Mesenchymal stem cell (in vitro differentiated cells and primary cell): ENCODE measurements around the gene KIRREL2. TPM values are rescaled to one million over a fixed set of nuclear protein-coding genes. Genes with fewer than 3 reads are reported as not detected.

Experiments used
- DNase-seq: peaks from one replicate; pipeline ENCODE4 v3.0.0-alpha.2; 2013
- H2AFZ ChIP-seq: one replicate; pipeline ENCODE4 v1.6.1; 2013; ENCODE audit warnings: low read depth, mild to moderate bottlenecking, control low read depth, inconsistent platforms, low read length, moderate library complexity
- H2AK5ac ChIP-seq: 2 replicates; pipeline ENCODE4 v1.6.1; 2013; ENCODE audit warnings: low read length, moderate library complexity, mild to moderate bottlenecking, inconsistent platforms; ENCODE audit not compliant: severe bottlenecking
- H2BK120ac ChIP-seq: one replicate; pipeline ENCODE4 v1.6.1; 2013; ENCODE audit warnings: low read depth, mild to moderate bottlenecking, inconsistent platforms, low read length, moderate library complexity
- H2BK12ac ChIP-seq, 2 experiments: one replicate each; pipeline ENCODE4 v1.6.1; 2013; ENCODE audit warnings: inconsistent platforms in 2 of 2, low read length in 2 of 2, mild to moderate bottlenecking in 2 of 2, moderate library complexity in 2 of 2, control low read depth in 1 of 2
- H2BK15ac ChIP-seq: one replicate; pipeline ENCODE4 v1.6.1; 2013; ENCODE audit warnings: mild to moderate bottlenecking, low read depth, inconsistent platforms; ENCODE audit not compliant: poor library complexity, severe bottlenecking
- H2BK5ac ChIP-seq: 2 replicates; pipeline ENCODE4 v1.6.1; 2013; ENCODE audit warnings: low read depth, mild to moderate bottlenecking, low read length, control low read depth, inconsistent platforms; ENCODE audit not compliant: poor library complexity, severe bottlenecking
- H3K14ac ChIP-seq, 2 experiments: one replicate each; pipeline ENCODE4 v1.6.1; 2013; ENCODE audit warnings: inconsistent platforms in 2 of 2, low read length in 2 of 2, control low read depth in 1 of 2, mild to moderate bottlenecking in 1 of 2, moderate library complexity in 1 of 2
- H3K18ac ChIP-seq, 2 experiments: one replicate each; pipeline ENCODE4 v1.6.1; 2013; ENCODE audit warnings: inconsistent platforms in 2 of 2, low read length in 2 of 2, control low read depth in 1 of 2, low read depth in 1 of 2, mild to moderate bottlenecking in 1 of 2
- H3K23ac ChIP-seq, 2 experiments: one replicate each; pipeline ENCODE4 v1.6.1; 2013; ENCODE audit warnings: inconsistent platforms in 2 of 2, low read length in 2 of 2, mild to moderate bottlenecking in 2 of 2, moderate library complexity in 2 of 2, control low read depth in 1 of 2
- H3K27ac ChIP-seq: 2 replicates; pipeline ENCODE4 v1.5.1; 2013; ENCODE audit warnings: mild to moderate bottlenecking, moderate library complexity, low read length, control low read depth, inconsistent platforms; ENCODE audit not compliant: poor library complexity, severe bottlenecking
- H3K27me3 ChIP-seq, 2 experiments: 2 replicates each; pipeline versions ENCODE4 v1.6.1 to v1.7.0; 2013; ENCODE audit warnings: low read length in 2 of 2, mild to moderate bottlenecking in 2 of 2, moderate library complexity in 2 of 2, control low read depth in 1 of 2, inconsistent platforms in 1 of 2; ENCODE audit not compliant: control insufficient read depth in 1 of 2, insufficient read depth in 1 of 2
- H3K36me3 ChIP-seq, 2 experiments: 2 replicates each; pipeline versions ENCODE4 v1.6.1 to v1.7.0; 2013; ENCODE audit warnings: low read length in 2 of 2, control low read depth in 1 of 2, inconsistent platforms in 1 of 2, low read depth in 1 of 2, mild to moderate bottlenecking in 1 of 2; ENCODE audit not compliant: insufficient read depth in 2 of 2, control insufficient read depth in 1 of 2
- H3K4ac ChIP-seq, 2 experiments: one replicate each; pipeline ENCODE4 v1.6.1; 2013; ENCODE audit warnings: inconsistent platforms in 2 of 2, low read length in 2 of 2, mild to moderate bottlenecking in 2 of 2, moderate library complexity in 2 of 2, control low read depth in 1 of 2, low read depth in 1 of 2
- H3K4me1 ChIP-seq: 2 replicates; pipeline ENCODE4 v1.6.1; 2013; ENCODE audit warnings: low read depth, low read length, control low read depth; ENCODE audit not compliant: control insufficient read depth, insufficient read depth
- H3K4me2 ChIP-seq: 2 replicates; pipeline ENCODE4 v1.6.1; 2013; ENCODE audit warnings: low read length, mild to moderate bottlenecking, inconsistent platforms; ENCODE audit not compliant: poor library complexity, severe bottlenecking
- H3K4me3 ChIP-seq, 2 experiments: 2 replicates each; pipeline versions ENCODE4 v1.5.1 to v1.7.0; 2013; ENCODE audit warnings: low read length in 2 of 2, mild to moderate bottlenecking in 2 of 2, control low read depth in 1 of 2, low read depth in 1 of 2; ENCODE audit not compliant: insufficient read depth in 1 of 2
- H3K79me1 ChIP-seq: replicated peaks from 2 replicates; pipeline ENCODE4 v1.6.1; 2013; ENCODE audit warnings: mild to moderate bottlenecking, control low read depth, low read length, inconsistent platforms; ENCODE audit not compliant: poor library complexity, severe bottlenecking
- H3K9ac ChIP-seq: 2 replicates; pipeline ENCODE4 v1.7.0; 2013; ENCODE audit warnings: mild to moderate bottlenecking, low read length, moderate library complexity
- H3K9me3 ChIP-seq: 2 replicates; pipeline ENCODE4 v1.7.0; 2013; ENCODE audit warnings: mild to moderate bottlenecking, low read length; ENCODE audit not compliant: control insufficient read depth
- H4K8ac ChIP-seq: one replicate; pipeline ENCODE4 v1.6.1; 2013; ENCODE audit warnings: inconsistent platforms, mild to moderate bottlenecking, low read length, moderate library complexity
- H4K91ac ChIP-seq: one replicate; pipeline ENCODE4 v1.6.1; 2013; ENCODE audit warnings: mild to moderate bottlenecking, low read length, inconsistent platforms
- WGBS: methylation state at CpG from one replicate; pipeline ENCODE4 v1.1.7; 2013; ENCODE audit warnings: mixed read lengths; 5-methylcytosine and 5-hydroxymethylcytosine counted together
- polyA plus RNA-seq, 2 experiments: library from polyadenylated mRNA; stranded (reverse); fragments of 200-250 nt; gene quantifications; one replicate each; pipeline ENCODE4 v1.2.3, GENCODE V29; 2013

KIRREL2 gene
- 0.08 TPM for polyA plus RNA-seq (2013, experiment 1 of 2)
- 0.05 TPM for polyA plus RNA-seq (2013, experiment 2 of 2)

DNA sequence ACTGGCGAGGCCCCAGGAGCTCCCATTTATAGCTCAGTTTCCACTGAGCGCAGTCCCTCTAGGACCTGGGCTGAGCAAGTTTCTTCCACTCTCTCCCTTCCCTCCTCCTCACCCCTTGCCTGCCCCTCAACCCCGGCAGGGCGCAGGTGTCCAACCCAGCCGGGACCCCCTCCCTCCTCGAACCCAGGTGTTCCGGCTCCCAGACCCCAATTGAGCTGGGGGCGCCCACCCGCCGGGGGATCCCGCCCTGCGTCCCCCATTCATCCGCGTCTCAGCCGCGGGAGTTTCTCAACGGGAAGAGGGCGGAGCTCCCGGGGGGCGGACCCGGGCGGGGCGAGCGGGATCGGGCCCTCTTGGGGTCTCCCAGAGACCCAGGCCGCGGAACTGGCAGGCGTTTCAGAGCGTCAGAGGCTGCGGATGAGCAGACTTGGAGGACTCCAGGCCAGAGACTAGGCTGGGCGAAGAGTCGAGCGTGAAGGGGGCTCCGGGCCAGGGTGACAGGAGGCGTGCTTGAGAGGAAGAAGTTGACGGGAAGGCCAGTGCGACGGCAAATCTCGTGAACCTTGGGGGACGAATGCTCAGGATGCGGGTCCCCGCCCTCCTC is at the start of gene KIRREL2:
KIRREL2 (plus strand) TSS at position 366 of the 604 bp plus-strand sequence; CDS start at position 575, 209 bp downstream.
- Histone ChIP-seq H2BK5ac (no peak within 1 kb of the TSS), H2AFZ (peak within 1 kb of the TSS; percentile 62), H3K23ac (no peak within 1 kb of the TSS), H3K36me3 (no peaks in the 10 kb centered on the region), H2BK12ac (no peak within 1 kb of the TSS), H3K4me2 (peak within 1 kb of the TSS; percentile 91), H3K4me3 (peak within 1 kb of the TSS; percentile 41 to 67), H3K4me1 (peaks cover 23% of the 10 kb centered on the region), H3K27me3 (peaks cover 88 to 92% of the 10 kb centered on the region in 2 experiments), H3K9me3 (no peaks in the 10 kb centered on the region), H3K14ac (no peak within 1 kb of the TSS), H3K4ac (no peak within 1 kb of the TSS), H3K18ac (no peak within 1 kb of the TSS), H2AK5ac (no peak within 1 kb of the TSS), H2BK15ac (no peak within 1 kb of the TSS), H4K91ac (no peak within 1 kb of the TSS), H3K9ac (no peak within 1 kb of the TSS), H3K79me1 (no peaks in the 10 kb centered on the region), H3K27ac (no peak within 1 kb of the TSS), H4K8ac (no peak within 1 kb of the TSS), H2BK120ac (no peak within 1 kb of the TSS)
- peak; percentile 6 for DNase-seq
- WGBS, result 1% methylated on average over 41 of the region's 42 CpGs

DNA sequence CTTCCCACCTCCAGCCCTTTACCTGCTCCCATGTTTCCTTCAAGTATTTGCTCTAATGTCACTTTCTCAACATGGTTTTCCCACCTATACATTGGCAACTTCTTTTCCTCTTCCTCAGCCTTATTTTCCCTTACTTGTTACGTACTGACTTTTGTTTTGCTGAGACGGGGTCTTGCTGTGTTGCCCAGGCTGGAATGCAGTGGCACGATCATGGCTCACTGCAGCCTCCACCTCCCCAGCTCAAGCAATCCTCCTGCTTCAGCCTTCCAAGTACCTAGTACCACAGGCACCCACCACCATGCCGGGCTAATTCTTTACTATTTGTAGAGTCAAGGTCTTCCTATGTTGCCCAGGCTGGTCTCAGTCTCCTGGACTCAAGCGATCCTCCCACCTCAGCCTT is 49.1 kb upstream of the KIRREL2 start:
- Histone ChIP-seq H3K4ac (no peak overlapping the region), H2BK5ac (no peak overlapping the region), H2BK15ac (no peak overlapping the region), H3K4me1 (peaks cover 10% of the 10 kb centered on the region), H3K9me3 (no peaks in the 10 kb centered on the region), H3K4me2 (no peak overlapping the region), H3K79me1 (no peaks in the 10 kb centered on the region), H2AFZ (no peak overlapping the region), H2AK5ac (no peak overlapping the region), H4K91ac (no peak overlapping the region), H3K27ac (no peak overlapping the region), H2BK120ac (no peak overlapping the region), H4K8ac (no peak overlapping the region), H3K14ac (no peak overlapping the region), H2BK12ac (no peak overlapping the region), H3K9ac (no peak overlapping the region), H3K23ac (no peak overlapping the region), H3K36me3 (no peaks in the 10 kb centered on the region), H3K18ac (no peak overlapping the region), H3K27me3 (peaks cover 16 to 60% of the 10 kb centered on the region in 2 experiments), H3K4me3 (no peak overlapping the region)
- WGBS, result 85% methylated on average over 5 of the region's 5 CpGs
- no peak for DNase-seq

DNA sequence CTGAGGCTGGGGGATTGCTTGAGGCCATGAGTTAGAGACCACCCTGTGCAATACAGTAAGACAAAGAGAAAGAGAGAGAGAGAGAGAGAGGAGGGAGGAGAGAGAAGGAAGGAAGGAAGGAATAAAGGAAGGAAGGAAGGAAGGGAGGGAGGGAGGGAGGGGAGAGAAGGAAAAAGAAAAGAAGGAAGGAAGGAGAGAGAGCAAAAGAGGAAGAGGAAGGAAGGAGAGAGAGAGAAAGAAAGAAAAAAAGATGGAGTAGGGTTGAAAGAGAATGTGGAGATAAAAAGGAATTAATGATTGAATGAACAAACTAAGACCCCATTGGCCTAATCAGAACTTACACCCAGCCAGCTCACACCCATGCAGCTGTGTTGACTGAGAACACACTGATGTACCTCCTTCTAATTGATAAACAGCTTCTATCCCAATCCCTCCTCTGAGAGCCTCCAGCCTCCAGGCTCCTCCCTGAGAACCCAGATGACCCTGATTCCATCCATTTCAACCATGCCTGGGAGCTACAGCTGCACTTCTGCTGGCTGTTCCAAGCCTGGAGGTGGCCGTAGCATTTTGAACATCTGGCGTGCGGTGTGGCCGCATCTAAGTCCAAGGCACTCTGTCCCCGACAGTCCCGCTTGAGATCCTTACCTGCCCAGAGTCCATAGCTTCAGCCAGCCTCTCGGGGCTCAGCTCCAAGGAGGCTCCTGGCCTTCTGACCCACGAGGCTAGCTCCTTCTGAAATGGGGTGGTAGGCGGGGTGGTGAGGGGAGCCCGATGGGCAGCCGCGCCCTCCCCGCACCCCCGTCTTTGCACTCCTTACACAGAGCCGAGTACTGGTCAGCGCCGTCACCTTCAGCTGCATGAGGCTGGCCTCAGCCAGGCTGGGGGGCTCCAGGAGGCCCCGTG is 45.1 kb upstream of the KIRREL2 start:
- no peak overlapping the region for H2BK5ac ChIP-seq
- no peak overlapping the region for H3K23ac ChIP-seq
- H2BK12ac ChIP-seq, result no peak overlapping the region
- no peak overlapping the region for H2BK120ac ChIP-seq
- H3K9me3 ChIP-seq, result no peaks in the 10 kb centered on the region
- H3K79me1 ChIP-seq, result no peaks in the 10 kb centered on the region
- H3K4me2 ChIP-seq, result no peak overlapping the region
- 79% methylated on average over 18 of the region's 18 CpGs for WGBS
- H3K14ac ChIP-seq, result no peak overlapping the region
- no peak overlapping the region for H2BK15ac ChIP-seq
- H3K4me3 ChIP-seq, result no peak overlapping the region
- H3K27me3 ChIP-seq, result peaks cover 12 to 53% of the 10 kb centered on the region in 2 experiments
- H3K4ac ChIP-seq, result no peak overlapping the region
- no peak overlapping the region for H2AK5ac ChIP-seq
- H3K4me1 ChIP-seq, result peaks cover 12% of the 10 kb centered on the region
- H3K9ac ChIP-seq, result no peak overlapping the region
- no peak overlapping the region for H3K27ac ChIP-seq
- H4K91ac ChIP-seq, result no peak overlapping the region
- no peak overlapping the region for H3K18ac ChIP-seq
- no peaks in the 10 kb centered on the region for H3K36me3 ChIP-seq
- no peak overlapping the region for H4K8ac ChIP-seq
- no peak for DNase-seq
- no peak overlapping the region for H2AFZ ChIP-seq
